NCI-H69 (cell line): Measurements from ENCODE around the gene B3GAT3.
"Not testable (repeated sequence)": the region's sequence is repeated elsewhere in the genome, so short reads cannot be mapped to it uniquely, and the experiment has no call there.

Source experiments
- DNase-seq: peaks from one replicate; lab custom pipeline; 2025; lab: John Stamatoyannopoulos, UW

The B3GAT3 gene

GRCh38 chr11:62577046-62577714 is 44.6 kb downstream of the B3GAT3 start:
- DNase-seq, result no peak

- no peak for DNase-seq
Measured at GRCh38 chr11:62575837-62576236, 45.9 kb downstream of the B3GAT3 start.

- peak; percentile 48 for DNase-seq
Measured at GRCh38 chr11:62575156-62575555, 46.6 kb downstream of the B3GAT3 start.

GRCh38 chr11:62574363-62575071 is 47.3 kb downstream of the B3GAT3 start:
- peak; percentile 75 for DNase-seq

GRCh38 chr11:62573592-62574362 is 48.0 kb downstream of the B3GAT3 start, which contains the start of gene EEF1G:
Gene EEF1G, minus strand, starts transcription at chr11:62573891. Its CDS starts 49 bp downstream, at chr11:62573842.
- peak; percentile 100 for DNase-seq

GRCh38 chr11:62573006-62573591 is 48.7 kb downstream of the B3GAT3 start:
- peak; percentile 51 for DNase-seq

- no peak for DNase-seq
Measured at GRCh38 chr11:62572431-62572830, 49.4 kb downstream of the B3GAT3 start.

- not testable (repeated sequence) for DNase-seq
Measured at GRCh38 chr11:62571493-62571892, 50.3 kb downstream of the B3GAT3 start.

- not testable (repeated sequence) for DNase-seq
Measured at GRCh38 chr11:62570903-62571302, 50.9 kb downstream of the B3GAT3 start.

- no peak for DNase-seq
Measured at GRCh38 chr11:62569611-62570010, 52.2 kb downstream of the B3GAT3 start.

GRCh38 chr11:62567018-62567633 is 54.7 kb downstream of the B3GAT3 start:
- no peak for DNase-seq

GRCh38 chr11:62566247-62566646 is 55.5 kb downstream of the B3GAT3 start:
- no peak for DNase-seq
